Measurements from ENCODE around the gene MARCHF3.

Gene MARCHF3

GRCh38 chr5:126981701-126982100 is 48.7 kb downstream of the MARCHF3 start:
- DNase-seq: no peak

DNA sequence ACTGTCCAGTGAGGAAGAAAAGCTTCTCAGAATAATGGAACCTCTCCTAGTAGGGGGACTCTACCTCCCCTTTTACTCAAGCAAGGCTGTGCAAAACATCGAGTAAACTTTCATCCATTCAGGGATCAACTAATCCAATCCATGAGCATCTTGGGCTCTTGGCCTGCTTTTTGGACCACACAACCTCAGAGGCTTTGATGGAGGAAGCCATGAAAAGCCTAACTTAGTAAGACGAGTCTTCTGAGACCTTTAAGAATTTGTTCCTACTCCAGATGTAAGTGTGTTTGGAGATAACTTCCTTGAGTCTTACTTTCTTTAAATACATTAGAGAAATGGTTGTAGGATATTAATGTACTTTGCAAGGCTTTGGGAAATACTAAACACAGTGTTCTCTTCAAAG is 49.1 kb downstream of the MARCHF3 start:
- no peak for DNase-seq

DNA sequence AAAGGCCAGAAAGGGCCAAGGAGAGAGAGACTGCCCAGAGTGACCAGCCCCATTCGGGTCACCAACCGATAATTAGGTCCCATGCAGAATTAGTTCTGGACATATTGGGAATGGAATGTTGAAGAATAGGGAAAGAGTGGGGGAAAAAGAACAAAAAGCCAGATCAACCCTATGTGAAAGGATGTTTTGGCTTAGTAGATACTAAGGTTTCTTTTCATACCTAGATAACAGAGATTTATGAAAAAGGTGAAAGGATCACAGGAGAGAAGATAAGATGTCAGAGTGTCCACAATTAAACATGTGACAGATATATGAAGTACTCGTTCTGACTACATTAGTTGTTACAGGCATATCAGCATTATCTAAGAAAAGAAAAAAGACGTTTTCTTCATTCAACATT is 52.1 kb downstream of the MARCHF3 start:
- no peak for DNase-seq

DNA sequence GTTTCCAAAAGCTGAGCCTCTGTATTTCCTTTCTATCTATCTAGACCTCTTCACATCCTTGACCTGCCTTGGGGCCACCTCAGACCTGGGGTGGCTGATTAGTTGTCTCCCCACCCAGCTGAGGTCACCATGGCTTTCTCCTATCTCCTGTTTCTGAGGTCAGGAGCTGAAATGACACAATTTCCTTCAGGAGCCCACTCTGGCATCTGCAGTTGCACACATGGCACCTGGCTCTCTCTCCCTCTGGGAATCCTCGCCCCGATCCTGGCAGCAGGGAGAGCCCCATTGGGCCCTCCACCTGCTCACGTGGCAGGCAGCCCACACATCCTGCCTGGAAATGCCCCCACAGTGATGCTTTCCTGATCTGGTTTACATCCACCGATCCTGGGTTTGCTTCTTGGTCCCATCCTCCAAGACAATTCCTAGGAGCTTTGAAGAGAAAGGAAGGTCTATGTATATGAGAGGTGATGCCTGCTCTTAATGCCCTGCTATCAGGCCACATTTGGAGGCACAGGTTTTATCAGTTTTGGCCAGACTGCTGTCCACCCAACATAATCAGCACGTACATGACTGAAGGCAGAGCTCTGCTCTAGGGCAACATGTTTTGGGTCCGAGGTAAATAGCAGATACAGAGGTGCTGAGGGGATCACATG is 53.7 kb downstream of the MARCHF3 start:
- no peak for DNase-seq

GRCh38 chr5:126975796-126976195 is 54.6 kb downstream of the MARCHF3 start:
- no peak for DNase-seq

- no peak for DNase-seq
Measured at GRCh38 chr5:126973193-126973592, 57.2 kb downstream of the MARCHF3 start.

DNA sequence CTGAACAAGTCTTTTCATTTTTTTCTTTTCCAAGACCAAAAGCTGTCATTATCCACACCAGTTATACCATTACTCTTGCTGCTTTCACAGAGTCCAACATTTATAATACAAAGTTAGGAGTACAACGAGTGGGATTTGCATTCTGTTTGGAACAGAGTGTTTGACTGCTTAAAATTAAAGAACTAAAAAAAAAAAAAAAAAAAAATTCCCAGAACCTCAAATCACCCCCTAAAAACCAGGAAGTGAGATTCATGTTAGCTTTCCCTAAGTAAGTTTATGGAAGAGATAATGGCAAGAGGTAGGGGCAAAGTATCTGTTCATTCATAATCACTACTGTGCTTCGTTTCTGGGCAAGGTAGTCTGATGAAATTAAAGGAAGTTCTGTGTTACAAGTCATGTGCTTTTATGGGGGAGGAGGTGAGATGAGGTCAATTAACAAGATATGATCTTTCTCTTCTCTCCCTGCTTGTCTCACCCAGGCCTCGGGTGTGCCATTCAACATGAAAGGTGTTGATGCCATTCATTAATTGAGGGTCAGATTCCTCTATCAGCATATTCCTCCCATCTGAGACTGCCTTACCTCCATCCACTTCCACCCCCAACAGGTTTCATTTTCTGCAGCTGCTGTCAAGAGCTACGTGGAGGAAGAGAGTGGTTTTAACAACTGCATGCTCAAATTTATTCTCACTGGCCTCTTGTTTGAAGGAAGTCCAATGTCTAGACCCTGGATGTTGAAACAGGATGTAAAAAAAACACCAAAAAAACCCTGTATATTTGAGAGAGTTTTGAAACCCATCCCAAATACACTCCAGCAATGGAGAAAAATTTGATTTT is 58.1 kb downstream of the MARCHF3 start:
- DNase-seq: no peak

GRCh38 chr5:126971455-126972031 is 58.8 kb downstream of the MARCHF3 start:
- DNase-seq: no peak

GRCh38 chr5:126970517-126971017 is 59.8 kb downstream of the MARCHF3 start:
- no peak for DNase-seq

GRCh38 chr5:126969548-126969947 is 60.8 kb downstream of the MARCHF3 start:
- DNase-seq: no peak

DNA sequence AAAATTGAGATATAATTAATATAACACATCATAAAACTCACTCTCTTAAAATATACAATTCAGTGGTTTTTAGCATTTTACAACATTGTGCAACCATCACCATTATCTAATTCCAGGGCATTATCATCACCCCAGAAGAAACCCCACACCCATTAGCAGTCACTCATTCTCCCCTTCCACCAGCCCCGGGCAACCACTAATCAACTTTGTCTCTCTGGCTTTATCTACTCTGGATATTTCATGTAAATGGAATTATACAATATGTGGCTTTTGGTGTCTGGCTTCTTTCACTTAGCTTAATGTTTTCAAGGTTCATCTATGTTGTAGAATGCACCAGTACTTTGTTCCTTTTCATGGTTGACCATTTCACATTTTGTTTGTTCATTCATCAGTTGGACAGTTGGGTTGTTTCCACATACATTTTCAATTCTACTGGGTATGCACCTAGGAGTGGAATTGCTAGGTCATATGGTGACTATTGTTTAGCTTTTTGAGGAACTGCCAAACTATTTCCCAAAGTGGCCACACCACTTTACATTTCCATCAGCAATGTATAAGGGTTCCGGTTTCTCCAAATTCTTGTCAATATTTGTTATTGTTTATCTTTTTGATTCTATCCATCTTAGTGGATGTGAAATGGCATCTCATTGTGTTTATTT is 62.4 kb downstream of the MARCHF3 start:
- DNase-seq: no peak

DNA sequence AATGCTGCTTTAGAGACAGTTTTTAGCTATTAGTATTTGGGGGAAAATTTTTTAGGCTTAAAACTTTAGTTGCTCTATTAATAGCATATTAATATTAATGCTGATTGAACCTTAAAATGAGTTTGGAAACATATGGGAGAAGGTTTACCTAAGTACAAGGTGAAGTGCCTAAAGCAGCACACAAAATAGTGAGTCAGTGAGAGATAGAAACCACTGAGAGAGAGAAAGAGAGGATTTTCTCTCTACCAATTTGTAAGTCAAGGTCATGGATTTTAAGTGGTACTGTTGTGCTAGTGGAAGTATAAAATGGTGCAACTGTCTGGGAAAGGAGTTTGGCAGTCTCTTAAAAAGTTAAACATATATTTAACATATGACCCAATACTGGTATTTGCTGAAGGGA is 64.9 kb downstream of the MARCHF3 start:
- DNase-seq: no peak

- DNase-seq: no peak
Measured at GRCh38 chr5:126965061-126965475, 65.3 kb downstream of the MARCHF3 start.

DNA sequence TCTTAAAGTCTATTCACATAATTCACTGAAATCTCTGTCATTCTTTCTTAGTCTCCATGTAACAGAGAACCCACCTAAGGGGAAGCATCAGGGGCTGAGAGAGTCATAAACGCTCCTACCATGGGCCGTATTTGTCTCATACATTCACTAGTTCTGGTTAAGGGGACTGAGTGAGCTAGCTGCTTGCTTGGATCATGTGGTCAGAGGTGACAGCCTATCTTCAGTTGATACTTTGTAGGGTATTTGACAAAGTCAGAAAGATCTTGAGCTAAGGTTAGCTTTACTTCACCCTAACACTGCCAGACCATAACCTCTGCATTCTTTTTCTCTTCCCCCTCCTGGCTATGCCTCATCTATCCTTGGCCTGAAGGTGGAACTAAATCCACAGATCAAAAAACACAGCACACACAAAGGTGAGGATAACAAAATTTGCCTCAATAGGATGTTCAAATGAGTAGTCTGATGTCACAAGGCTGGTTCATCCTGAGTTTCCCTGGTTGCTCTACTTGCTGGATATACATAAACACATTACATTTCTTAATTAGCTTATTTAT is 66.5 kb downstream of the MARCHF3 start:
- no peak for DNase-seq

DNA sequence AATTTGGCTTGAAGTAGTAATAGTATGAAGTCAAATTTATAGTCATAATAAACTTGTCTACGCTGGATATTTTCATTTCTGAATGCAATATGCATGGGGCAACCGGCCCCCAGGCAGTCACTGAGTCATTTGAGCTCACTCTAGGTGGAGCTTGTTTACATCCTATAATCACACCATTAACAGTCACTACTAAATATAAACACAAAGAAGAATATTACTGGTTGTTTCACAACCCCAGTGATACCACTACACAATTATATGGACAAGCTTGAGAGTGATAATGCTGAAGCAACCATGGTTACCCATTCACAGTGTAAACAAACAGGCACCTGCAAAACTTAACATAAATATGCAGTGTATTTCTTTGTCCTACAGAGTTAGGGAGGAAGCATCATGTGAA is 68.7 kb downstream of the MARCHF3 start:
- DNase-seq: no peak

DNA sequence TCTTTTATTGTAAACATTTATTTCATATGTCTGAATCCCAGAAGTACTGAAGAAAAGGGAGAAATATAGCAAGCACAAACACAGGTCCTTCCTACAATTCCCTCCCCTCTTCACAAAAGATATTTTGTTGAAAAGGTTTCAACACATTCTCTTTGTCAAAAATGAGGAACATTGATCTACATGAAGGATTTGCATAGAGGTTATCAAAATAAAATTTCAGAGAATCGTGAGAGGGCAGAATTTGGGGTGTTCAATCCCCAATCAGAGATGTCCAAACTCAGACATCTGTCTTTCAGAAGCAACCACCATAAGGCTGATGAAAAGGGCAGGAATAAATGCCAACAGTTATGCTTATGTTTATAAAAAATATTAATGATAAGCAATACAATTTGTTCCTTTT is 69.2 kb downstream of the MARCHF3 start:
- no peak for DNase-seq

DNA sequence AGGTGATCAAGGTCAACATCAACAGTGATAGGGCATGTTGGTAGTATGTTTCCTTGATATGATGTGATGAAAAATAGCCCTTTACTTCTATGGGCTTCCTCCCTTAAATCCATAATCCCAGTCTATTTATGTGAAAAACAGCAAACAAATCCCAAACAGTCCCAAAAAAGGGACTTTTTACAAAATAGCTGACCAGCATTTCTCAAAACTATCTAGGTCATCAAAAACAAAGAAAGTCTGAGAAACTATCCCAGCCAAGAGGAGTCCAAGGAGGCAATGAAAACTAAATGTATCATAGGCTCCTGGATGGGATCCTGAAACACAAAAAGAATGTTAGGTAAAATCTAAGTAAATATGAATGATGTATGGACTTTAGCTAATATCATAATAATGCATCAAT is 71.2 kb downstream of the MARCHF3 start:
- no peak for DNase-seq

DNA sequence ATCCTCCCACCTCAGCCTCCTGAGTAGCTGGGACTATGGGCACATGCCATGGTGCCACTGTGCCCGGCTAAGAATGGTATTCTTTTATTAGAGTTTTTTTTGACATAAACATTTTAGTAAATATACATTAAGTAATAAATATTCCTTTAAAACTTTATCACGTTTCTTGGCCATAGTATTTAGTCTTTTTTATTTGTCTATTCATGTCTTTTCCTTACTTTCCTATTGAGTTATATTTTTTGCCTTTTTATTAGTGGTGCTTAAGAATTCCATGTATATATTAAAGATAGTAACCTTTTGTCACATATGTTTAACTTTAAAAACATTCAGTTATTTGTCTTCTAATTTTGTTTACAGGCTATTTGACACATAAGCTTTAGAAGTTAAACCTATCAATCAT is 73.4 kb downstream of the MARCHF3 start:
- no peak for DNase-seq

DNA sequence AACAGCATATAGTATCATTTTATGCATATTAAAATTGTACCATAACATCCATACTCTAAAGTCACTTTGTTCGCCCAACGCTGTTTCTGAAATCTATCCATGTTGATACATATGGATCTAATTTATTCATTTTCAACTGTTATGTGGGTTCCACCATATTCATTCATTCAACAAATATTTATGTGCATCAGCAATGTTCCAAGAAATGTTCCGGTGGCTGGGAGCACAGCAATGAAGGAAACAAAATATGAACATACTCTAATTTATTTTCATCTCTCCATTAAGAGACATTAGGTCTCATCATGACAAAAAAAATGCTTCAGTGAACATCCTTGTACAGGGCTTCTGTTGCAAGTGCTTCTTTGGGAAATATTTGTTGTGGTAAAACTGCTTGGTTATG is 75.4 kb downstream of the MARCHF3 start:
- no peak for DNase-seq

GRCh38 chr5:126953640-126954039 is 76.7 kb downstream of the MARCHF3 start:
- DNase-seq: no peak

GRCh38 chr5:126949475-126949874 is 80.9 kb downstream of the MARCHF3 start:
- DNase-seq: no peak

- DNase-seq: no peak
Measured at GRCh38 chr5:126948453-126948852, 81.9 kb downstream of the MARCHF3 start.

GRCh38 chr5:126948011-126948355 is 82.4 kb downstream of the MARCHF3 start:
- no peak for DNase-seq

All from NCI-H1092 treated with DMSO at 0.1 percent for 48 hours (cell line).